PFSK-1 (cell line): Measurements from ENCODE around the gene KCNMA1.

ENCODE experiments used
- FOXP2 ChIP-seq: optimal IDR thresholded peaks from 2 replicates; pipeline ENCODE3; 2011; ENCODE audit warnings: borderline replicate concordance, control low read depth, inconsistent platforms; ENCODE audit not compliant: insufficient read depth; ENCODE audit errors: extremely low read length, extremely low read depth
- POLR2AphosphoS5 ChIP-seq: IDR thresholded peaks from 2 replicates; pipeline ENCODE4 v1.6.1; 2012; ENCODE audit warnings: low read depth, mild to moderate bottlenecking, control low read depth, low read length, moderate library complexity
- REST ChIP-seq, 2 experiments: IDR thresholded peaks; 2 replicates each; pipeline versions ENCODE4 v1.6.1 to v1.8.0; 2011 to 2012; ENCODE audit warnings: low read depth in 2 of 2, low read length in 2 of 2, control low read depth in 1 of 2, inconsistent platforms in 1 of 2, mild to moderate bottlenecking in 1 of 2, moderate library complexity in 1 of 2; ENCODE audit not compliant: insufficient read depth in 1 of 2
- SIN3A ChIP-seq: IDR thresholded peaks from 2 replicates; pipeline ENCODE4 v1.6.1; 2012; ENCODE audit warnings: mild to moderate bottlenecking, low read length, moderate library complexity, borderline replicate concordance; ENCODE audit not compliant: insufficient read depth
- TAF1 ChIP-seq: IDR thresholded peaks from 2 replicates; pipeline ENCODE4 v1.6.1; 2012; ENCODE audit warnings: low read length, control low read depth, borderline replicate concordance; ENCODE audit not compliant: insufficient read depth

The KCNMA1 gene

DNA sequence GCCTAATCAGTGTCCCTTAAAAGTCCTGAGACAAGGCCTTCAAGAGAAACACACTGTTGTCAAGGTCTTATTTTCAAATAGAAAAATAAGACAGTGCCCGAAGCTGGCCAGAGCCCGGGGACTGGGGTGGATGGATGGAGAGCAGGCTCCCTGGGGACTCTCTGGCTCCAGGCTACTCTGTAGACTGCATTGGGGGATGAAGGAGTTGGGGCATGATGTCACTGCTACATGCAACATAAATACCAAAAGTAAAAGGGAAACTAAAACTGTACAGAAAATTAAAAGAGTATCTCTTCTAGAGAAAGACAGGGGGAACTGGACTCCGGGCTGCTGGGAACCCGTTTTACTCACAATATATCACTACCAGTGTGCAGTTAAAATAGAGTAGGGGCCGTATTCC lies 629.8 kb downstream of the KCNMA1 start:
- TF ChIP-seq TAF1: no peak
- no peak for TF ChIP-seq REST (IDR thresholded peaks at IDR 0.05; ENCODE audit: insufficient read depth in 1 of 2, low read depth in 2 of 2, low read length in 2 of 2)
- no peak for TF ChIP-seq POLR2AphosphoS5
- no peak for TF ChIP-seq FOXP2
- no peak for TF ChIP-seq SIN3A

- TF ChIP-seq SIN3A (no peak), POLR2AphosphoS5 (no peak), FOXP2 (no peak), TAF1 (no peak), REST (IDR thresholded peaks at IDR 0.05; ENCODE audit: insufficient read depth in 1 of 2, low read depth in 2 of 2, low read length in 2 of 2) (no peak)
These were observed 630.6 kb downstream of the KCNMA1 start for GRCh38 chr10:77006836-77007511.

GRCh38 chr10:77005871-77006270 lies 631.7 kb downstream of the KCNMA1 start:
- TF ChIP-seq REST (IDR thresholded peaks at IDR 0.05; ENCODE audit: insufficient read depth in 1 of 2, low read depth in 2 of 2, low read length in 2 of 2) (no peak), FOXP2 (no peak), TAF1 (no peak), SIN3A (no peak), POLR2AphosphoS5 (no peak)

DNA sequence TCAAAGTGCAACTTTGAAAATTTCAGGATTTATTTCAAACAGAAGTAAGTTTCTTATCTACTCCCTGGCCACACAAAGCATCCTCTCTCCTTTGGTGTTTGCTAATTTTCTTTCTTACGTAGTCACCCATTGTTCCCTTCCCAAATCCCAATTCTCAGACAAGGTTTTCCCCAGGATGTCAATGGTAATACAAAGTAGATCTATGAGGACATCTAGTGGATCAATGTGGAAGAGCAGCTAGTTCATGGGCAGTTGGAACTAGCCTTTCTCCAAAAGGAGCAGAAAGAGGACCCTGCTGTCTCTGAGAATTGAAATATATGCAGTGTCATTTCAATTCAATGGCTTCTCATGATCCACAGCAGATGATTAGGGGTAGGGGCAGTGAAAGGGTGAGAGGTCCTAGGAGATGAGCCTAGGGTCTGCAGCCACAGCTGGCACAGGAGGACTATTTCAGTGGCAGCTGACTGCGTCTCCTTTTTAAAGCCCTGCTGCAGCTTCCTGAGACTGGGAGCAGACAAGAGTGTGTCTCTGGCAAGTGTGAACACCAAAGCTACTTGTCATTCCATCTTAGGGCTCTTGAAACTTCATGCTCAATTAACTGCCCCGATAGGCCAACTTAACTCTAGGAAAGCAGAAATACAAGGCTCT lies 632.6 kb downstream of the KCNMA1 start:
- no peak for TF ChIP-seq SIN3A
- no peak for TF ChIP-seq FOXP2
- no peak for TF ChIP-seq REST (IDR thresholded peaks at IDR 0.05; ENCODE audit: insufficient read depth in 1 of 2, low read depth in 2 of 2, low read length in 2 of 2)
- no peak for TF ChIP-seq POLR2AphosphoS5
- TF ChIP-seq TAF1: no peak
